Natural killer cell (primary cell): ENCODE results near the gene CROCC2. TPM values are rescaled to one million over a fixed set of nuclear protein-coding genes. Genes with fewer than 3 reads are reported as not detected.

Experiments used
- ATAC-seq, 3 donors: fragments of 150-1000 bp in 2 of 3; fragments of 200-7000 bp in 1 of 3; cut with Tn5 transposase; 1 replicate in 1 of 3; 2 replicates in 2 of 3; pipeline ENCODE4 v1.10.0; 2021; ENCODE audit warnings: mild to moderate bottlenecking in 2 of 3, moderate library complexity in 2 of 3
- DNase-seq, 2 donors: peaks; one replicate each; pipeline versions ENCODE4 v3.0.0 to v3.0.0-alpha.2; 2013 to 2021; ENCODE audit warnings: mixed read lengths in 1 of 2
- H3K27ac ChIP-seq: one replicate; pipeline ENCODE4 v1.5.1; 2013; ENCODE audit warnings: mild to moderate bottlenecking, low read length
- H3K27me3 ChIP-seq: one replicate; pipeline ENCODE4 v1.6.1; 2013; ENCODE audit warnings: low read length; ENCODE audit not compliant: control insufficient read depth, insufficient read depth
- H3K36me3 ChIP-seq: one replicate; pipeline ENCODE4 v1.6.1; 2013; ENCODE audit warnings: low read length; ENCODE audit not compliant: control insufficient read depth, insufficient read depth
- H3K4me1 ChIP-seq: one replicate; pipeline ENCODE4 v1.6.1; 2013; ENCODE audit warnings: low read length; ENCODE audit not compliant: control insufficient read depth, insufficient read depth
- H3K4me3 ChIP-seq: one replicate; pipeline ENCODE4 v1.5.1; 2013; ENCODE audit warnings: low read length
- H3K9me3 ChIP-seq: one replicate; pipeline ENCODE4 v1.6.1; 2013; ENCODE audit warnings: low read length; ENCODE audit not compliant: control insufficient read depth, insufficient read depth
- H3K27ac Mint-ChIP-seq, 2 donors: one replicate each; pipeline ENCODE4 v1.8.0; 2022; ENCODE audit warnings: mild to moderate bottlenecking in 2 of 2, mixed read lengths in 2 of 2, moderate library complexity in 1 of 2
- H3K27me3 Mint-ChIP-seq, 2 donors: one replicate each; pipeline ENCODE4 v1.8.0; 2022; ENCODE audit warnings: low read depth in 2 of 2, mixed read lengths in 2 of 2
- H3K36me3 Mint-ChIP-seq: one replicate; pipeline ENCODE4 v1.8.0; 2022; ENCODE audit warnings: mixed read lengths
- H3K4me1 Mint-ChIP-seq, 2 donors: one replicate each; pipeline ENCODE4 v1.8.0; 2022; ENCODE audit warnings: mixed read lengths in 2 of 2
- H3K4me3 Mint-ChIP-seq: one replicate; pipeline ENCODE4 v1.8.0; 2022; ENCODE audit warnings: mild to moderate bottlenecking, moderate library complexity, mixed read lengths
- H3K9me3 Mint-ChIP-seq, 2 donors: one replicate each; pipeline ENCODE4 v1.8.0; 2022; ENCODE audit warnings: mixed read lengths in 2 of 2
- WGBS: methylation state at CpG from one replicate; pipeline ENCODE4 v1.1.7; 2013; ENCODE audit warnings: missing lambda C conversion rate; ENCODE audit not compliant: insufficient coverage; 5-methylcytosine and 5-hydroxymethylcytosine counted together
- intact Hi-C: fragments of 100-400 bp; cut with micrococcal nuclease; formaldehyde crosslinking; loops from one replicate; pipeline ENCODE4 v1.14.2; 2022
- total RNA-seq, 4 donors: library from RNA; stranded (reverse); fragments of 120-200 nt in 1 of 4; gene quantifications; one replicate each; pipeline versions ENCODE4 v1.2.3 to v1.2.4, GENCODE V29; 2013 to 2022
- TF ChIP-seq, protein P1 (sequence below): fragments of 200-600 bp; IDR thresholded peaks from one replicate; pipeline ENCODE4 v1.8.0; 2022; ENCODE audit warnings: antibody characterized with exemption

Gene CROCC2
- total RNA-seq, 3 donors from 2014 or later (not counting 1 experiment from before 2014, with no cell fraction given), result 0.14 TPM; not detected in 2

DNA sequence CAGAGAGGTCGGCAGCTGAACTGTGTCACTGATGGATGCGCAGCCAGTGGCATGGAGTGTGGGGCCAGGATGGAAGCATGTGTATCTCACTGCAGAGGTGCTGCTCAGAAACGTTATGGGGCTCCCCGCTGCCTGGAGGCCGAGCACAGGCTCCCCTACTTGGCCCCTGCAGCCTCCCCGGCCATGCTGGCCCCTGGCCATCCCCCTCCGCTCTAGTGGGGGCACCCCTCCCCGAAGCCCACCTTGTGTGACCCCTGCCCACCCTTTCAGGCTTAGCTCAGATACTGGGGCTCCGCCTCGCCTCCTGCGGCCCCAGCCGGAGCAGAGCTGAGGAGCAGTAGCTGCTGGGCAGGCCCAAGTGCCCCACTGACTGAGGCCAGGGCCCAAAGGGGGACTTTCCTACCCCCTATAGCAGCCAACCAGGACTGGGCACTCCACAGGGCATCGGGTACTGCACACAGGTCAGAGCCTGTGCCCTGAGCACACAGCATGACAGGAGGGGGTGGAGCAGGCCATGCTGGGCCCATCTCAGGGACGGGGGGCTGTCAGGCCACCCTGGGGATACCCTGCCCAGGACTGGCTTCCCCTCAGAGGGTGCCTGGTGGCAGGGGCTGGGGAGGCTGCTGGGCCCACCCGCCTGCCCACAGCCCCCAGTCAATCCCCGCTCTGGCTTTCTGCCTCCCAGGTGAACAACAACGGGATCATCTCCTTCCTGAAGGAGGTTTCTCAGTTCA, 123.6 kb downstream of the CROCC2 start:
- H3K27ac ChIP-seq, result no peak overlapping the region
- H3K4me3 ChIP-seq, result no peak overlapping the region
- H3K36me3 ChIP-seq, result no peaks in the 10 kb centered on the region
- Mint-ChIP-seq H3K27me3 (no peaks in the 10 kb centered on the region), H3K9me3 (peaks cover 10 to 13% of the 10 kb centered on the region in 2 donors), H3K4me3 (no peak overlapping the region), H3K27ac (no peak overlapping the region), H3K4me1 (no peaks in the 10 kb centered on the region), H3K36me3 (peaks cover 20% of the 10 kb centered on the region)
- intact Hi-C loops, result no loop called here
- peaks cover 13% of the 10 kb centered on the region for H3K9me3 ChIP-seq
- ATAC-seq (no peak), DNase-seq (no peak)
- H3K4me1 ChIP-seq, result no peaks in the 10 kb centered on the region
- WGBS, result 92% methylated on average over 17 of the region's 17 CpGs
- peaks cover 4% of the 10 kb centered on the region for H3K27me3 ChIP-seq
- TF ChIP-seq, protein P1, sequence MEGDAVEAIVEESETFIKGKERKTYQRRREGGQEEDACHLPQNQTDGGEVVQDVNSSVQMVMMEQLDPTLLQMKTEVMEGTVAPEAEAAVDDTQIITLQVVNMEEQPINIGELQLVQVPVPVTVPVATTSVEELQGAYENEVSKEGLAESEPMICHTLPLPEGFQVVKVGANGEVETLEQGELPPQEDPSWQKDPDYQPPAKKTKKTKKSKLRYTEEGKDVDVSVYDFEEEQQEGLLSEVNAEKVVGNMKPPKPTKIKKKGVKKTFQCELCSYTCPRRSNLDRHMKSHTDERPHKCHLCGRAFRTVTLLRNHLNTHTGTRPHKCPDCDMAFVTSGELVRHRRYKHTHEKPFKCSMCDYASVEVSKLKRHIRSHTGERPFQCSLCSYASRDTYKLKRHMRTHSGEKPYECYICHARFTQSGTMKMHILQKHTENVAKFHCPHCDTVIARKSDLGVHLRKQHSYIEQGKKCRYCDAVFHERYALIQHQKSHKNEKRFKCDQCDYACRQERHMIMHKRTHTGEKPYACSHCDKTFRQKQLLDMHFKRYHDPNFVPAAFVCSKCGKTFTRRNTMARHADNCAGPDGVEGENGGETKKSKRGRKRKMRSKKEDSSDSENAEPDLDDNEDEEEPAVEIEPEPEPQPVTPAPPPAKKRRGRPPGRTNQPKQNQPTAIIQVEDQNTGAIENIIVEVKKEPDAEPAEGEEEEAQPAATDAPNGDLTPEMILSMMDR, result no peak

DNA sequence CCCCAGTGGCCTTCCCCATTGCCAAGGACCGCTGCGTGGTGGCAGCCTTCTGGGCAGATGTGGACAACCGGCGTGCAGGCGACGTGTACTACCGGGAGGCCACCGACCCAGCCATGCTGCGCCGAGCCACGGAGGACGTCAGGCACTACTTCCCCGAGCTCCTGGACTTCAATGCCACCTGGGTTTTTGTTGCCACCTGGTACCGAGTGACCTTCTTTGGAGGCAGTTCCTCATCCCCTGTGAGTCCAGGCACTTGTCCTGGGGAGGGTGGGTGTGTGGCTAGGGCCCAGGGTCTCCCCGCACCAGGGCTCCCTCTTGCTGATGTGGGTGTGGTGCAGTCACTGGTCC, 124.2 kb downstream of the CROCC2 start:
- H3K9me3 Mint-ChIP-seq, result peaks cover 9 to 11% of the 10 kb centered on the region in 2 donors
- Histone ChIP-seq H3K27me3 (peaks cover 4% of the 10 kb centered on the region), H3K4me1 (no peaks in the 10 kb centered on the region), H3K4me3 (no peak overlapping the region), H3K27ac (no peak overlapping the region), H3K9me3 (peaks cover 8% of the 10 kb centered on the region), H3K36me3 (no peaks in the 10 kb centered on the region)
- WGBS, result 93% methylated on average over 15 of the region's 15 CpGs
- peaks cover 18% of the 10 kb centered on the region for H3K36me3 Mint-ChIP-seq
- intact Hi-C loops, result no loop called here
- no peaks in the 10 kb centered on the region for H3K4me1 Mint-ChIP-seq
- H3K27ac Mint-ChIP-seq, result no peak overlapping the region
- H3K27me3 Mint-ChIP-seq, result no peaks in the 10 kb centered on the region
- DNase-seq, result no peak
- TF ChIP-seq, protein P1, result no peak
- ATAC-seq, result no peak
- no peak overlapping the region for H3K4me3 Mint-ChIP-seq

DNA sequence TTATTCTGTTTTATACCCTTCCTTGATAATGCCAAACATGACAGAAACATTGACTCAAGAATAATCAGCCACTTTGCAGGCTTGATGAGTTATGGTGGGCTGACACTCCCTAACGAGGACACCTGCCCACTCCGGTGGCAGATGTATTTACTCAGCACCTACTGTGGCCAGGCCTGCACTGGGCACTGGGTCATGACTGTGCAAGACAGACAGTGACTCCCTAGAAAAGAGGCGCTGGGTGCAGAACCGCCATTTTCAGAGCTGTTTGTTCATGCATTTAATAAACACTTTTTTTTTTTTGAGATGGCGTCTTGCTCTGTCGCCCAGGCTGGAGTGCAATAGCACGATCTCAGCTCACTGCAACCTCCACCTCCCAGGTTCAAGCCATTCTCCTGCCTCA, 124.7 kb downstream of the CROCC2 start:
- intact Hi-C loops, result no loop called here
- ATAC-seq (no peak), DNase-seq (no peak)
- Mint-ChIP-seq H3K27ac (no peak overlapping the region), H3K27me3 (no peaks in the 10 kb centered on the region), H3K4me3 (no peak overlapping the region), H3K36me3 (peaks cover 13% of the 10 kb centered on the region), H3K9me3 (peaks cover 5 to 7% of the 10 kb centered on the region in 2 donors), H3K4me1 (no peaks in the 10 kb centered on the region)
- WGBS, result 89% methylated on average over 7 of the region's 7 CpGs
- peaks cover 2% of the 10 kb centered on the region for H3K27me3 ChIP-seq
- no peaks in the 10 kb centered on the region for H3K36me3 ChIP-seq
- TF ChIP-seq, protein P1, result no peak
- no peak overlapping the region for H3K27ac ChIP-seq
- no peak overlapping the region for H3K4me3 ChIP-seq
- H3K9me3 ChIP-seq, result peaks cover 7% of the 10 kb centered on the region
- no peaks in the 10 kb centered on the region for H3K4me1 ChIP-seq
